ENCODE data around the gene KLHL3.

- no peak for TF ChIP-seq CTCF (IDR thresholded peaks at IDR 0.05)
- peak in 1 of 2 donors; percentile 48 for TF ChIP-seq POLR2A (IDR thresholded peaks at IDR 0.05)
Observed at GRCh38 chr5:137734962-137735554, 831 bp downstream of the KLHL3 start.
